HTERT RPE-1 (cell line): ENCODE data around the gene ROPN1B.

Source experiments
- in situ Hi-C: fragments of 300-500 bp; cut with MboI; formaldehyde crosslinking; loops from 4 replicates; pipeline ENCODE4 v1.14.3; 2020; ENCODE audit warnings: low sequenced_read_pairs

ROPN1B gene

GRCh38 chr3:126026277-126026751, 57.3 kb downstream of the ROPN1B start:
- in situ Hi-C loops: no loop called here

- in situ Hi-C loops: no loop called here
These were observed 57.8 kb downstream of the ROPN1B start for GRCh38 chr3:126026761-126027160.

GRCh38 chr3:126028096-126028495, 59.1 kb downstream of the ROPN1B start:
- in situ Hi-C loops: no loop called here

GRCh38 chr3:126029241-126029640, 60.3 kb downstream of the ROPN1B start:
- in situ Hi-C loops: no loop called here

- in situ Hi-C loops: no loop called here
These were observed 61.5 kb downstream of the ROPN1B start for GRCh38 chr3:126030455-126030854.

- in situ Hi-C loops: no loop called here
These were observed 63.0 kb downstream of the ROPN1B start for GRCh38 chr3:126031981-126032471.
